NB4 (cell line): ENCODE measurements around the gene DOCK9.

Experiments
- MAX ChIP-seq: IDR thresholded peaks from 2 replicates; pipeline ENCODE4 v1.6.1; 2011; ENCODE audit warnings: low read depth, low read length
- TF ChIP-seq, protein P1 (sequence below): IDR thresholded peaks from one replicate; pipeline ENCODE4 v1.5.1; 2012; ENCODE audit warnings: low read depth, low read length

GRCh38 chr13:98775386-98775785 lies 202.5 kb downstream of the DOCK9 start:
- TF ChIP-seq, protein P1, sequence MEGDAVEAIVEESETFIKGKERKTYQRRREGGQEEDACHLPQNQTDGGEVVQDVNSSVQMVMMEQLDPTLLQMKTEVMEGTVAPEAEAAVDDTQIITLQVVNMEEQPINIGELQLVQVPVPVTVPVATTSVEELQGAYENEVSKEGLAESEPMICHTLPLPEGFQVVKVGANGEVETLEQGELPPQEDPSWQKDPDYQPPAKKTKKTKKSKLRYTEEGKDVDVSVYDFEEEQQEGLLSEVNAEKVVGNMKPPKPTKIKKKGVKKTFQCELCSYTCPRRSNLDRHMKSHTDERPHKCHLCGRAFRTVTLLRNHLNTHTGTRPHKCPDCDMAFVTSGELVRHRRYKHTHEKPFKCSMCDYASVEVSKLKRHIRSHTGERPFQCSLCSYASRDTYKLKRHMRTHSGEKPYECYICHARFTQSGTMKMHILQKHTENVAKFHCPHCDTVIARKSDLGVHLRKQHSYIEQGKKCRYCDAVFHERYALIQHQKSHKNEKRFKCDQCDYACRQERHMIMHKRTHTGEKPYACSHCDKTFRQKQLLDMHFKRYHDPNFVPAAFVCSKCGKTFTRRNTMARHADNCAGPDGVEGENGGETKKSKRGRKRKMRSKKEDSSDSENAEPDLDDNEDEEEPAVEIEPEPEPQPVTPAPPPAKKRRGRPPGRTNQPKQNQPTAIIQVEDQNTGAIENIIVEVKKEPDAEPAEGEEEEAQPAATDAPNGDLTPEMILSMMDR: no peak
- no peak for TF ChIP-seq MAX
